ENCODE results near the gene TPM2.

Gene TPM2

GRCh38 chr9:35679091-35679490, 10.6 kb downstream of the TPM2 start:
- no peak for DNase-seq (ENCODE audit: low read depth, low spot score)

- no peak for DNase-seq (ENCODE audit: low read depth, low spot score)
Measured at GRCh38 chr9:35675732-35676392, 13.9 kb downstream of the TPM2 start.

GRCh38 chr9:35675204-35675603, 14.5 kb downstream of the TPM2 start:
- no peak for DNase-seq (ENCODE audit: low read depth, low spot score)

- no peak for DNase-seq (ENCODE audit: low read depth, low spot score)
Measured at GRCh38 chr9:35674025-35674361, 15.7 kb downstream of the TPM2 start.

GRCh38 chr9:35673132-35674024, 16.3 kb downstream of the TPM2 start, which contains the start of gene CA9:
CA9 (plus strand) TSS chr9:35673928; CDS start chr9:35673960, 32 bp downstream.
- DNase-seq (ENCODE audit: low read depth, low spot score) = no peak

GRCh38 chr9:35669331-35670145, 20.2 kb downstream of the TPM2 start:
- no peak for DNase-seq (ENCODE audit: low read depth, low spot score)

GRCh38 chr9:35667939-35668338, 21.8 kb downstream of the TPM2 start:
- DNase-seq (ENCODE audit: low read depth, low spot score) = no peak

GRCh38 chr9:35666549-35666948, 23.2 kb downstream of the TPM2 start:
- DNase-seq (ENCODE audit: low read depth, low spot score) = no peak

GRCh38 chr9:35666045-35666444, 23.7 kb downstream of the TPM2 start:
- no peak for DNase-seq (ENCODE audit: low read depth, low spot score)

GRCh38 chr9:35665471-35665818, 24.3 kb downstream of the TPM2 start:
- no peak for DNase-seq (ENCODE audit: low read depth, low spot score)

GRCh38 chr9:35664531-35665470, 24.9 kb downstream of the TPM2 start, which contains the start of gene ARHGEF39:
ARHGEF39 (minus strand) TSS chr9:35665195; CDS start chr9:35665169, 26 bp downstream.
- no peak for DNase-seq (ENCODE audit: low read depth, low spot score)

GRCh38 chr9:35662437-35662836, 27.3 kb downstream of the TPM2 start:
- DNase-seq (ENCODE audit: low read depth, low spot score) = no peak

- no peak for DNase-seq (ENCODE audit: low read depth, low spot score)
Measured at GRCh38 chr9:35661756-35662350, 27.9 kb downstream of the TPM2 start.

- no peak for DNase-seq (ENCODE audit: low read depth, low spot score)
Measured at GRCh38 chr9:35660966-35661415, 28.7 kb downstream of the TPM2 start.

- DNase-seq (ENCODE audit: low read depth, low spot score) = no peak
Measured at GRCh38 chr9:35659340-35659739, 30.4 kb downstream of the TPM2 start.

GRCh38 chr9:35658968-35659220, 30.8 kb downstream of the TPM2 start:
- DNase-seq (ENCODE audit: low read depth, low spot score) = no peak

- no peak for DNase-seq (ENCODE audit: low read depth, low spot score)
Measured at GRCh38 chr9:35658137-35658967, 31.4 kb downstream of the TPM2 start, which contains the start of gene CCDC107. CCDC107 (plus strand) TSS chr9:35658292; CDS start chr9:35658380, 88 bp downstream.

GRCh38 chr9:35657546-35658136, 32.1 kb downstream of the TPM2 start, which contains the start of gene RMRP:
RMRP (minus strand) TSS chr9:35658019.
- DNase-seq (ENCODE audit: low read depth, low spot score) = peak; percentile 99

- no peak for DNase-seq (ENCODE audit: low read depth, low spot score)
Measured at GRCh38 chr9:35656831-35657545, 32.7 kb downstream of the TPM2 start.

Measured in iPS DF 19.7 (cell line).